HCT116 (cell line): ENCODE measurements around the gene TNNI3. TPM values are rescaled to one million over a fixed set of nuclear protein-coding genes. Genes with fewer than 3 reads are reported as not detected.

Experiments used
- ATAC-seq: fragments of 200-7000 bp; cut with Tn5 transposase; 2 replicates; pipeline ENCODE4 v1.9.1; 2020; ENCODE audit warnings: mild to moderate bottlenecking, moderate library complexity
- BruUV-seq: library from RNA; stranded (reverse); fragments of 400-500 nt; replicated peaks from 2 replicates; lab custom pipeline; 2021; lab: Mats Ljungman, UMichigan
- CTCF ChIA-PET: fragments of 300-600 bp; sonication (Branson Sonifier 250); formaldehyde crosslinking; loops from one replicate; lab custom pipeline; 2021; ENCODE audit warnings: antibody characterized with exemption; lab: Charles Lee
- POLR2A ChIA-PET: fragments of 300-600, 350-600 bp; sonication (Branson Sonifier 250); formaldehyde crosslinking; loops from one replicate; lab custom pipeline; 2021; ENCODE audit warnings: antibody characterized with exemption; lab: Charles Lee
- RAD21 ChIA-PET, 2 experiments: fragments of 300-600 bp; sonication (Branson Sonifier 250); formaldehyde crosslinking; loops; one replicate each; lab custom pipeline; 2023; ENCODE audit warnings: low total read pairs in 2 of 2; ENCODE audit not compliant: uncharacterized antibody in 2 of 2, unreplicated experiment in 2 of 2, low non-redundant PET in 1 of 2; lab: Charles Lee
- DNase-seq: peaks from one replicate; pipeline ENCODE4 v3.0.0-alpha.2; 2010; ENCODE audit warnings: low read depth, low spot score
- H2AFZ ChIP-seq: fragments of 200-600 bp; shearing (Covaris generic), sonication (generic); 2 replicates; pipeline ENCODE4 v1.6.1; 2017; ENCODE audit warnings: low read depth, mixed run types, mixed read lengths, antibody characterized with exemption, low read length; ENCODE audit not compliant: poor library complexity, severe bottlenecking
- H3K27ac ChIP-seq: 2 replicates; pipeline ENCODE4 v1.5.1; 2012; ENCODE audit warnings: low read depth, low read length
- H3K27me3 ChIP-seq: fragments of 200-600 bp; sonication (generic); 2 replicates; pipeline ENCODE4 v1.6.1; 2016; ENCODE audit warnings: mixed run types, low read length, mixed read lengths; ENCODE audit not compliant: insufficient read depth
- H3K36me3 ChIP-seq, 2 experiments: fragments of 200-500 bp in 1 of 2; fragments of 200-600 bp in 1 of 2; sonication (Bioruptor generic) in 1 of 2; sonication (generic) in 1 of 2; 2 replicates each; pipeline versions ENCODE4 v1.5.1 to v1.6.1; 2014 to 2016; ENCODE audit warnings: low read length in 2 of 2, inconsistent platforms in 1 of 2, mixed read lengths in 1 of 2, mixed run types in 1 of 2; ENCODE audit not compliant: insufficient read depth in 2 of 2, control insufficient read depth in 1 of 2
- H3K4me1 ChIP-seq, 2 experiments: fragments of 200-600 bp in 1 of 2; sonication (generic) in 1 of 2; 2 replicates each; pipeline versions ENCODE4 v1.5.1 to v1.6.1; 2012 to 2017; ENCODE audit warnings: low read length in 2 of 2, inconsistent platforms in 1 of 2, mild to moderate bottlenecking in 1 of 2, mixed read lengths in 1 of 2, mixed run types in 1 of 2, moderate library complexity in 1 of 2; ENCODE audit not compliant: insufficient read depth in 2 of 2, control insufficient read depth in 1 of 2
- H3K4me2 ChIP-seq: fragments of 200-600 bp; sonication (generic); 2 replicates; pipeline ENCODE4 v1.6.1; 2017; ENCODE audit warnings: mixed run types, low read length, mixed read lengths
- H3K4me3 ChIP-seq, 2 experiments: fragments of 200-600 bp in 1 of 2; sonication (generic) in 1 of 2; replicated peaks in 1 of 2; 2 replicates each; pipeline ENCODE4 v1.5.1; 2011 to 2016; ENCODE audit warnings: low read length in 2 of 2, control low read depth in 1 of 2, low read depth in 1 of 2, mild to moderate bottlenecking in 1 of 2, mixed read lengths in 1 of 2, mixed run types in 1 of 2
- H3K79me2 ChIP-seq: fragments of 200-600 bp; sonication (generic); 2 replicates; pipeline ENCODE4 v1.6.1; 2017; ENCODE audit warnings: mild to moderate bottlenecking, mixed run types, low read length, moderate library complexity, mixed read lengths; ENCODE audit not compliant: insufficient read depth
- H3K9ac ChIP-seq: fragments of 200-600 bp; sonication (generic); 2 replicates; pipeline ENCODE4 v1.6.1; 2016; ENCODE audit warnings: low read length, mixed read lengths
- H3K9me2 ChIP-seq: fragments of 200-600 bp; sonication (generic), shearing (Covaris generic); 2 replicates; pipeline ENCODE4 v1.6.1; 2017; ENCODE audit warnings: mixed run types, mild to moderate bottlenecking, moderate library complexity; ENCODE audit not compliant: insufficient read depth
- H3K9me3 ChIP-seq, 2 experiments: fragments of 200-500 bp in 1 of 2; fragments of 200-600 bp in 1 of 2; sonication (Bioruptor generic) in 1 of 2; sonication (generic) in 1 of 2; 2 replicates each; pipeline ENCODE4 v1.6.1; 2014 to 2017; ENCODE audit warnings: low read length in 2 of 2, mixed read lengths in 2 of 2, inconsistent platforms in 1 of 2, low read depth in 1 of 2, mild to moderate bottlenecking in 1 of 2, mixed run types in 1 of 2, moderate library complexity in 1 of 2; ENCODE audit not compliant: control insufficient read depth in 1 of 2, insufficient read depth in 1 of 2
- H4K20me1 ChIP-seq: fragments of 200-600 bp; sonication (generic), shearing (Covaris generic); 2 replicates; pipeline ENCODE4 v1.6.1; 2017; ENCODE audit warnings: mixed run types, mild to moderate bottlenecking, moderate library complexity; ENCODE audit not compliant: insufficient read depth
- ATF3 ChIP-seq: IDR thresholded peaks from 2 replicates; pipeline ENCODE4 v1.6.1; 2012
- CBX3 ChIP-seq: IDR thresholded peaks from 2 replicates; pipeline ENCODE4 v1.6.1; 2012; ENCODE audit warnings: low read depth
- CEBPB ChIP-seq: IDR thresholded peaks from 2 replicates; pipeline ENCODE4 v1.6.1; 2012; ENCODE audit warnings: low read depth
- ELF1 ChIP-seq: IDR thresholded peaks from 2 replicates; pipeline ENCODE4 v1.6.1; 2012; ENCODE audit warnings: low read depth, borderline replicate concordance
- EZH2 ChIP-seq: fragments of 200-600 bp; sonication (generic); IDR thresholded peaks from 2 replicates; pipeline ENCODE4 v1.6.1; 2017; ENCODE audit warnings: antibody characterized with exemption, mixed run types
- EZH2phosphoT487 ChIP-seq: fragments of 200-600 bp; IDR thresholded peaks from 2 replicates; pipeline ENCODE4 v1.6.1; 2018; ENCODE audit warnings: antibody characterized with exemption, borderline replicate concordance
- JUND ChIP-seq: IDR thresholded peaks from 2 replicates; pipeline ENCODE4 v1.6.1; 2012
- MAX ChIP-seq: IDR thresholded peaks from 2 replicates; pipeline ENCODE4 v1.6.1; 2012
- SP1 ChIP-seq: IDR thresholded peaks from 2 replicates; pipeline ENCODE4 v1.6.1; 2012; ENCODE audit warnings: low read depth
- SRF ChIP-seq: IDR thresholded peaks from 2 replicates; pipeline ENCODE4 v1.6.1; 2012; ENCODE audit warnings: low read depth
- ZBTB33 ChIP-seq: IDR thresholded peaks from 2 replicates; pipeline ENCODE4 v1.6.1; 2011; ENCODE audit warnings: mild to moderate bottlenecking, low read length, moderate library complexity; ENCODE audit not compliant: insufficient replicate concordance; ENCODE audit errors: extremely low read depth
- ZFX ChIP-seq: fragments of 450-650 bp; IDR thresholded peaks from 2 replicates; pipeline ENCODE4 v1.6.1; 2017
- ZNF274 ChIP-seq: fragments of 200-500 bp; sonication (Bioruptor generic); IDR thresholded peaks from 2 replicates; pipeline ENCODE4 v1.6.1; 2014; ENCODE audit warnings: mild to moderate bottlenecking, low read depth, low read length, inconsistent platforms
- intact Hi-C: fragments of 100-400 bp; cut with micrococcal nuclease; formaldehyde crosslinking; loops from 2 replicates; pipeline ENCODE4 v1.10.0; 2022
- total RNA-seq: library from RNA; stranded (reverse); gene quantifications from one replicate; pipeline ENCODE4 v1.2.1, GENCODE V29; 2021; ENCODE audit not compliant: unreplicated experiment

Gene TNNI3
- total RNA-seq, 1 experiment from 2014 or later, result 42.1 TPM

GRCh38 chr19:55114566-55115145 lies 42.9 kb downstream of the TNNI3 start:
- ATAC-seq (no peak), DNase-seq (no peak)
- Histone ChIP-seq H3K4me1 (peaks cover 12 to 27% of the 10 kb centered on the region in 2 experiments), H3K4me2 (peak overlapping the region; percentile 87; the same call in 1 of the 2 replicates), H3K9me2 (no peaks in the 10 kb centered on the region), H3K9me3 (no peaks in the 10 kb centered on the region), H4K20me1 (no peaks in the 10 kb centered on the region), H3K36me3 (peaks cover 4 to 5% of the 10 kb centered on the region in 2 experiments; a peak in 2 of 4 replicates), H2AFZ (no peak overlapping the region), H3K79me2 (peaks cover 58% of the 10 kb centered on the region), H3K27me3 (no peaks in the 10 kb centered on the region), H3K4me3 (no peak overlapping the region), H3K9ac (no peak overlapping the region), H3K27ac (peak overlapping the region; percentile 11; the same call in 1 of the 2 replicates)
- CTCF ChIA-PET, result no interaction called here
- RAD21 ChIA-PET, result no interaction called here
- no TSS peak for BruUV-seq
- intact Hi-C loops, result no loop called here
- TF ChIP-seq ZBTB33 (no peak), EZH2 (no peak), JUND (no peak), CBX3 (no peak), ZNF274 (no peak), EZH2phosphoT487 (no peak), MAX (no peak), CEBPB (no peak), ZFX (no peak), ELF1 (no peak), SP1 (no peak), SRF (no peak), ATF3 (no peak)
- POLR2A ChIA-PET, result no interaction called here
